ENCODE measurements around the gene PKD1L1.
"Not testable (repeated sequence)": the region's sequence is repeated elsewhere in the genome, so short reads cannot be mapped to it uniquely, and the experiment has no call there.

PKD1L1 gene

DNA sequence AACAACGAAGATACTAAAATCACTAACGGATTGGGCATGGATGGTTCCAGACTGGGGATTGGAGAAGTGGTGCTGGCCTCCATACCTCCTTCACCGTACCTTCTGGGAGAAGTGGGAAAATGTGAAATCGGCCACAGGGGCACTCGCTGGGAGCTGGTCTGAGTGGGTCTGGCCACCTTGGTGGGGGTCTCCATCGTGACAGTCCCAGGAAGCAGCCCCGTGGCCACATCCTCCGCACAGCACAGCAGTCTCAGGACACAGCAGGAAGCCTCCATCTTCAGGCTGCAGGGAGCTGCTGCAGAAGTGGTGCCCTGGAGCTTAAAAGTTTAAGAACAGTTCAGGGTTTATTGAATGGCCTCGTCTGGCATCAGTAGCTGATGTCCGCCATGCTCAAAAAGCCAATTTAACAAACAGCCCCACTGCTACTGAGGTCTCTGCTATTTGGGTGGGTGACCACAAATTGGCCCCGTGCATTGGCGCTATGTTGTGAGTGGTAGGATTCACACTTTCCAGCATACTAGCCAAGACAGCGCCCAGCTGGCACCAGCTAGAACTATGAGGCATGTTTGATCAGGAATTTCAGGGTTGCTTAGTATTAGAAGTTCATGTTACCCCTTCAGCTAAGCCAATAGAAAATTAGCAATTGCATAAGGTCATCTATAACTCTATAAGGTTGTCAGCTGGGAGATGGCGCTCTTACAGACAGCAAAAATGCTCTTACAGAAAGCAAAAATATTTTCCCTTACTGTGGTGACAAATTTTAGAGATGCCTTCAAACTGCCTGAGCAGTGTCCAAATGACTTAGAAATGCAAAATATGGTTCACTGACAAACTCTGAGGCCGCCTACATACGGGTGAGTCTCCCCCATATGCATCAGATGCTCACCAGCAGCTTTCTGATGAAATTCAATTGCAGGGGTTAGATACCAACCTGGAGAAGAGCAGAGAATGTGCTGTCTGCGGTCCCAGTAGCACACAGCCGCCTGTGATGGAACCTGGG, 17.0 kb downstream of the PKD1L1 start:
- TF ChIP-seq, protein P1, sequence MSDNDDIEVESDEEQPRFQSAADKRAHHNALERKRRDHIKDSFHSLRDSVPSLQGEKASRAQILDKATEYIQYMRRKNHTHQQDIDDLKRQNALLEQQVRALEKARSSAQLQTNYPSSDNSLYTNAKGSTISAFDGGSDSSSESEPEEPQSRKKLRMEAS (IDR thresholded peaks at IDR 0.05; ENCODE audit: low read depth, low read length): no peak
- TF ChIP-seq POLR2A (IDR thresholded peaks at IDR 0.05; ENCODE audit: extremely low read depth, insufficient read length) (no peak), MYC (IDR thresholded peaks at IDR 0.05; ENCODE audit: low read depth, low read length) (no peak)
- TF ChIP-seq, protein P2, sequence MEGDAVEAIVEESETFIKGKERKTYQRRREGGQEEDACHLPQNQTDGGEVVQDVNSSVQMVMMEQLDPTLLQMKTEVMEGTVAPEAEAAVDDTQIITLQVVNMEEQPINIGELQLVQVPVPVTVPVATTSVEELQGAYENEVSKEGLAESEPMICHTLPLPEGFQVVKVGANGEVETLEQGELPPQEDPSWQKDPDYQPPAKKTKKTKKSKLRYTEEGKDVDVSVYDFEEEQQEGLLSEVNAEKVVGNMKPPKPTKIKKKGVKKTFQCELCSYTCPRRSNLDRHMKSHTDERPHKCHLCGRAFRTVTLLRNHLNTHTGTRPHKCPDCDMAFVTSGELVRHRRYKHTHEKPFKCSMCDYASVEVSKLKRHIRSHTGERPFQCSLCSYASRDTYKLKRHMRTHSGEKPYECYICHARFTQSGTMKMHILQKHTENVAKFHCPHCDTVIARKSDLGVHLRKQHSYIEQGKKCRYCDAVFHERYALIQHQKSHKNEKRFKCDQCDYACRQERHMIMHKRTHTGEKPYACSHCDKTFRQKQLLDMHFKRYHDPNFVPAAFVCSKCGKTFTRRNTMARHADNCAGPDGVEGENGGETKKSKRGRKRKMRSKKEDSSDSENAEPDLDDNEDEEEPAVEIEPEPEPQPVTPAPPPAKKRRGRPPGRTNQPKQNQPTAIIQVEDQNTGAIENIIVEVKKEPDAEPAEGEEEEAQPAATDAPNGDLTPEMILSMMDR (IDR thresholded peaks at IDR 0.05; ENCODE audit: low read depth, low read length): no peak
- DNase-seq (ENCODE audit: low read depth): no peak
- no peak overlapping the region for H3K4me3 ChIP-seq (ENCODE audit: low read depth, low read length)

DNA sequence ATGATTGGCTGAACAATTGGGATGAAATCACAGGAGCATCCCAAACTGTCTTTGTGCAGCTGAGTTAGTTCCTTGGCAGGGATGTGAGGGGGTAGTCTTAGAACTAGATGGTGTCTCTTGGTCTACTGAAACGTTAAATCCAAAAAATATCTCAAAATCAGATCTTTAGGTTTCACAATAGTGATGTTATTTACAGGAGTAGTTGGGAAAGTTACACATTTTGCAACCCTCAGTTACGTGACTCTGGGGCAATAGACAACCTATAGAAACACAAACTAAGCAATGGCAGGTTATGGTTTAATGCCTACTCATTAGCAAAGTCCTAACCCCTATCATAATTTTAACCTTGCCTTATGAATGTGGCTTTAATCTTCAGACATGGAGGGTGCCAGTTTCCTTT, 24.0 kb downstream of the PKD1L1 start:
- DNase-seq (ENCODE audit: low read depth): no peak
- no peak overlapping the region for H3K4me3 ChIP-seq (ENCODE audit: low read depth, low read length)
- TF ChIP-seq POLR2A (IDR thresholded peaks at IDR 0.05; ENCODE audit: extremely low read depth, insufficient read length) (no peak), MYC (IDR thresholded peaks at IDR 0.05; ENCODE audit: low read depth, low read length) (no peak)
- TF ChIP-seq, protein P2 (IDR thresholded peaks at IDR 0.05; ENCODE audit: low read depth, low read length): no peak
- TF ChIP-seq, protein P1 (IDR thresholded peaks at IDR 0.05; ENCODE audit: low read depth, low read length): no peak

DNA sequence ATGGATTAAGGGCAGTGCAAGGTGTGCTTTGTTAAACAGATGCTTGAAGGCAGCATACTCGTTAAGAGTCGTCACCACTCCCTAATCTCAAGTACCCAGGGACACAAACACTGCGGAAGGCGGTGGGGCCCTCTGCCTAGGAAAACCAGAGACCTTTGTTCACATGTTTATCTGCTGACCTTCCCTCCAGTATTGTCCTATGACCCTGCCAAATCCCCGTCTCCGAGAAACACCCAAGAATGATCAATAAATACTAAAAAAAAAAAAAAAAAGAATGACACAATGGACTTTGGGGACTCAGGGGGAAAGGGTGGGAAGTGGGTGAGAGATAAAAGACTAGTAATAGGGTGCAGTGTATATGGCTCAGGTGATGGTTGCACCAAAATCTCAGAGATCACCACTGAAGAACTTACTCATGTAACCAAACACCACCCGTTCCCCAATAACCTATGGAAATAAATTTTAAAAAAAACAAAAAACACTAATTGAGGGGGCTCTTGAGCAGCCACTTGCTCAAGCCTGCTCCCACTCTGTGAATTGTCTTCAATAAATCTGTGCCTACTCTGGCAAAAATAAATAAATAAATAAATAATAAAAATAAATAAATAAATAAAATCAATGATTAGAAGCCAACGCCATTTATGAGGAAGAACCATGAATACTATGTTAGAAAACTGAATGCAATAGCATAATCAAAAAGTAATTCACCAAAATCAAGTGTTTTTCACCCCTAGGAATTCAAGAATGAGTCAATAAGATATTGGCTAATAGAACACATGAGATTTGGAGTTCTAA, 25.0 kb downstream of the PKD1L1 start:
- H3K4me3 ChIP-seq (ENCODE audit: low read depth, low read length); DNase-seq (ENCODE audit: low read depth): not testable (repeated sequence)

DNA sequence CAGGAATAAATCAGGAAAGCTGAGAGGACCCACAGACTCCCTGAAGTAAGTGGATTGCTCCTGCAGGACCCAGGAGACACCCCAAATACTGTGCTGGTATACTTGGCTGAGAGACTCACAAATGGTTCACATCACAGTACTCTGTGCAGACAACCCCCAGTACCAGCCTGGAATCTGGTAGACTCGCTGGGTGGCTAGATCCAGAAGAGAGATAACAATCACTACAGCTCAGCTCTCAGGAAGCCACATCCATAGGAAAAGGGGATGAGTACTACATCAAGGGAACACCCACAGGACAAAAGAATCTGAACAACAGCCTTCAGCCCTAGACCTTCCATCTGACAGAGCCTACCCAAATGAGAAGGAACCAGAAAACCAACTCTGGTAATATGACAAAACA, 31.8 kb downstream of the PKD1L1 start:
- not testable (repeated sequence) for H3K4me3 ChIP-seq (ENCODE audit: low read depth, low read length); DNase-seq (ENCODE audit: low read depth)

DNA sequence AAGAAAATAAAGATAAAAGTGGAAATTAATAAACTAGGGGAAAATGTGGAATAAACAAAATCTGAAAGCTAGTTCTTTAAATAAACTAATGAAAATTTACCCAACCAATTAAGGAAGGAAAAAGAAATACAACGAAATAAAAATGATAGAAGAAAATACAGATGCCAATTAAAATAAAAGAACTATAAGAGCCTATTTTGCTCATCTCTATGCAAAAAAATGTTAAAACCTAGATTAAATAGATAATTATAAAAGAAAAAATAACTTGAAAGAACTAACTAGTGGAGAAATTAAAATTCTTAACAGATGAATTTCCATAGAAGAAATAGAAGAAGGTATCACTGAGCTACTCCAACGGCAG, 32.7 kb downstream of the PKD1L1 start:
- H3K4me3 ChIP-seq (ENCODE audit: low read depth, low read length): no peak overlapping the region
- no peak for DNase-seq (ENCODE audit: low read depth)
- no peak for TF ChIP-seq POLR2A (IDR thresholded peaks at IDR 0.05; ENCODE audit: extremely low read depth, insufficient read length)
- TF ChIP-seq, protein P2 (IDR thresholded peaks at IDR 0.05; ENCODE audit: low read depth, low read length): no peak
- no peak for TF ChIP-seq MYC (IDR thresholded peaks at IDR 0.05; ENCODE audit: low read depth, low read length)

DNA sequence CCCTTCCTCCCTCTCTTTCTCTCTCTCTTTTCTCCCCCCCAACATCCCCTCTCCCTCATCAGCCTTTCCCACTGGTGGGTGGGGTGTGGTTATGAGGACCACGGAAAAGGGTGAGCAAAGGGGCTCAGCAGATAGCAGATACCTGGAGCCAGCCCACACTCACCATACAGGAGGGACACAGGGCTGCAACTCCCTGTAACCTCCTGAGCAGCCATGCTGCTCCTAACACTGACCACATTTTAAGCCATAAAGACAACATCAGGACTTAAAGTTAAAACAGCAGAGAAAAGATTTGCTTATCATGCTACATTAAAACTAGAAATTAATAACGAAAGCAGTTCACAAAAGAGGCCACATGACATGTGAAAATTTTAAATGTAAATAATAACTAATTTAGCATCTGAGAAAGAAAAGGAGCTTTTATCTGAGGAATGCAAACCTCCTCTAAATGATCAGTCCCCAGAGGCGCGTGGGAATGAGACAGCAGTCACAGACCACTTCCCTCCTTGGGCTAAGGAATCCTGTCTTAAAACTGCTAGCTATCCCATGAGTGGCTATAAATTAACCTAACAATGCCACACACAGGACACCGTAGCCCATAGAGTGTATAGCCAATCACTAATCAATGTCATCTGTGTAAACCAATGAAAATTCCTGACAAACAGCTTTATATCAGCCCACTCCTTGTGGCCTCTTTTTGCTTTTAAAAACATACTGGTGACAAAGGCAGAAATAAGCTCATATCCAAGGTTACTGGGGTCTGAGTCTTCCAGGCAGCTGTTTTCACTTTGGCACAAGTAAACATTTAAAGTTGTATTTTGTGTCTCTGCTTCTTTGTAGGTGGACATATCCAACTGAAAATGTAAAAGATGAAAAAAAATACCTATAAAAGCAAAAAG, 33.3 kb downstream of the PKD1L1 start:
- DNase-seq (ENCODE audit: low read depth): no peak
- no peak overlapping the region for H3K4me3 ChIP-seq (ENCODE audit: low read depth, low read length)
- TF ChIP-seq MYC (IDR thresholded peaks at IDR 0.05; ENCODE audit: low read depth, low read length): no peak

DNA sequence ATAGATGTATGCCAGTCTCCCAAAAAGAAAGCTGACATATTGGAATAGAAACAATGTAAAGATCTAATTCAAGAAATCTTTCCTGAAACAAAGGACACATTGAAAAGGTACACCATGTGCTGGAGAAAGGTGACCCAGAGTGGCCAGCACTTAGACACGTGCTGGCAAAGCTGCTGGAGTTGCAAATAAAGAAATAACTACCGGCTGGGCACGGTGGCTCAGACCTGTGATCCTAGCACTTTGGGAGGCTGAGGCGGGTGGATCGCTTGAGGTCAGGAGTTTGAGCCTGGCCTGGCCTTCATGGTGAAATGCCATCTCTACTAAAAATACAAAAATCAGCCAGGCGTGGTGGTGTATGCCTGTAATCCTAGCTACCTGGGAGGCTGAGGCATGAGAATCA, 35.9 kb downstream of the PKD1L1 start:
- H3K4me3 ChIP-seq (ENCODE audit: low read depth, low read length): no peak overlapping the region
- no peak for TF ChIP-seq MYC (IDR thresholded peaks at IDR 0.05; ENCODE audit: low read depth, low read length)
- DNase-seq (ENCODE audit: low read depth): no peak

All from NB4 (cell line).